Left ventricle myocardium inferior (tissue), 1 donor: Measurements from ENCODE around the gene THAP3. TPM values are rescaled to one million over a fixed set of nuclear protein-coding genes. Genes with fewer than 3 reads are reported as not detected.
"Not testable (repeated sequence)": the region's sequence is repeated elsewhere in the genome, so short reads cannot be mapped to it uniquely, and the experiment has no call there.

Experiments used
- DNase-seq: peaks from one replicate; pipeline ENCODE4 v3.0.0-alpha.2; 2020
- H3K27ac ChIP-seq: fragments of 200-600 bp; replicated peaks from 2 replicates; pipeline ENCODE4 v1.8.0; 2021
- H3K27me3 ChIP-seq: fragments of 200-600 bp; 2 replicates; pipeline ENCODE4 v1.8.0; 2021; ENCODE audit warnings: low read depth
- H3K36me3 ChIP-seq: fragments of 200-600 bp; 2 replicates; pipeline ENCODE4 v1.8.0; 2021
- H3K4me1 ChIP-seq: fragments of 200-600 bp; 2 replicates; pipeline ENCODE4 v1.8.0; 2021
- H3K4me3 ChIP-seq: fragments of 200-600 bp; 2 replicates; pipeline ENCODE4 v1.8.0; 2021; ENCODE audit warnings: mild to moderate bottlenecking, moderate library complexity
- H3K9me3 ChIP-seq: fragments of 200-600 bp; replicated peaks from 2 replicates; pipeline ENCODE4 v1.8.0; 2021
- CTCF ChIP-seq: fragments of 200-600 bp; IDR thresholded peaks from 2 replicates; pipeline ENCODE4 v1.8.0; 2021; ENCODE audit warnings: antibody characterized with exemption, mild to moderate bottlenecking, borderline replicate concordance
- intact Hi-C: fragments of 100-400 bp; cut with micrococcal nuclease; formaldehyde crosslinking; loops from one replicate; pipeline ENCODE4 v1.11.0; 2022
- total RNA-seq: library from RNA; stranded (reverse); fragmentation: NEBNext Ultra II Directional; extraction: Animal tissue kit (Norgen Biotek cat#: 25700); gene quantifications from one replicate; pipeline ENCODE4 v1.2.1, GENCODE V29; 2021
- donor health status: DM: no; HTN: yes; CAD: no; lungs with severe emphysema.

The THAP3 gene
- total RNA-seq, 1 donor from 2014 or later = 14.9 TPM

- DNase-seq = no peak
- H3K27me3 ChIP-seq = no peaks in the 10 kb centered on the region
- peaks cover 74% of the 10 kb centered on the region for H3K36me3 ChIP-seq
- peak overlapping the region; percentile 100 for H3K27ac ChIP-seq
- intact Hi-C loops = no loop called here
- no peaks in the 10 kb centered on the region for H3K9me3 ChIP-seq
- TF ChIP-seq CTCF = no peak
- H3K4me3 ChIP-seq = peak overlapping the region; percentile 97
- peaks cover 99% of the 10 kb centered on the region for H3K4me1 ChIP-seq
Observed at GRCh38 chr1:6597777-6598131, 26.9 kb upstream of the THAP3 start.

- no peaks in the 10 kb centered on the region for H3K9me3 ChIP-seq
- intact Hi-C loops = no loop called here
- TF ChIP-seq CTCF = no peak
- DNase-seq = no peak
- H3K4me3 ChIP-seq = peak overlapping the region; percentile 97
- H3K4me1 ChIP-seq = peaks cover 97% of the 10 kb centered on the region
- peaks cover 58% of the 10 kb centered on the region for H3K36me3 ChIP-seq
- peak overlapping the region; percentile 100 for H3K27ac ChIP-seq
- no peaks in the 10 kb centered on the region for H3K27me3 ChIP-seq
Observed at GRCh38 chr1:6599141-6599975, 25.3 kb upstream of the THAP3 start.

GRCh38 chr1:6599991-6600390, 24.7 kb upstream of the THAP3 start:
- H3K27me3 ChIP-seq, DNase-seq, intact Hi-C loops, H3K9me3 ChIP-seq: not testable (repeated sequence)
- Histone ChIP-seq H3K27ac (peak overlapping the region; percentile 100), H3K4me3 (peak overlapping the region; percentile 97), H3K36me3 (peaks cover 52% of the 10 kb centered on the region), H3K4me1 (peaks cover 97% of the 10 kb centered on the region)

GRCh38 chr1:6600410-6601048, 24.1 kb upstream of the THAP3 start:
- H3K27me3 ChIP-seq = no peaks in the 10 kb centered on the region
- H3K4me1 ChIP-seq = peaks cover 97% of the 10 kb centered on the region
- H3K9me3 ChIP-seq = no peaks in the 10 kb centered on the region
- H3K36me3 ChIP-seq = peaks cover 46% of the 10 kb centered on the region
- intact Hi-C loops = no loop called here
- peak overlapping the region; percentile 100 for H3K27ac ChIP-seq
- peak overlapping the region; percentile 97 for H3K4me3 ChIP-seq
- DNase-seq = no peak
- no peak for TF ChIP-seq CTCF

- no peaks in the 10 kb centered on the region for H3K9me3 ChIP-seq
- no peak for TF ChIP-seq CTCF
- peak overlapping the region; percentile 100 for H3K27ac ChIP-seq
- peaks cover 39% of the 10 kb centered on the region for H3K36me3 ChIP-seq
- no peaks in the 10 kb centered on the region for H3K27me3 ChIP-seq
- peak overlapping the region; percentile 97 for H3K4me3 ChIP-seq
- H3K4me1 ChIP-seq = peaks cover 95% of the 10 kb centered on the region
- DNase-seq = peak; percentile 68
- intact Hi-C loops = no loop called here
Observed at GRCh38 chr1:6601049-6601922, 23.4 kb upstream of the THAP3 start.
